ENCODE results near the gene OOSP4A.
"Not testable (repeated sequence)": the region's sequence is repeated elsewhere in the genome, so short reads cannot be mapped to it uniquely, and the experiment has no call there.

Gene OOSP4A

DNA sequence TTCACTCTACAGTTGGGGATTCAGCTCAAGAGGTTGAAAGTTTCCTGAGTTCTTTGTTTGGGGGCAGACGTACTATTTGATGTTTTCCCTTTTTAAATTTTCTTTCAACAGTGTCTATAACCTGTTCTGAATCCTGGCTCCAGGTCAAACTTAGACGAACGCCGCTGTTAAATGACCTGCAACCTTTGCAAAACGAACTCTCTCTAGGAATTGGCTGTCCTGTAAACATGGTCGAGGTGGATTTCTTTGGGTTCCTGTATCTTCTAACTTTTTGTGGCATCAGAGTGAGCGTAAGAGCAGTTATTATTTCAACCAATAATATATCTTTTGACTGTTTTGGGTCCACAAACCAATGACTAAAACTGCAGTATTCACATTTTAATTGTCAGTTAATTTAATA lies 1.6 kb downstream of the OOSP4A start:
- no peaks in the 10 kb centered on the region for H3K4me1 Mint-ChIP-seq
- TF ChIP-seq, protein P1, sequence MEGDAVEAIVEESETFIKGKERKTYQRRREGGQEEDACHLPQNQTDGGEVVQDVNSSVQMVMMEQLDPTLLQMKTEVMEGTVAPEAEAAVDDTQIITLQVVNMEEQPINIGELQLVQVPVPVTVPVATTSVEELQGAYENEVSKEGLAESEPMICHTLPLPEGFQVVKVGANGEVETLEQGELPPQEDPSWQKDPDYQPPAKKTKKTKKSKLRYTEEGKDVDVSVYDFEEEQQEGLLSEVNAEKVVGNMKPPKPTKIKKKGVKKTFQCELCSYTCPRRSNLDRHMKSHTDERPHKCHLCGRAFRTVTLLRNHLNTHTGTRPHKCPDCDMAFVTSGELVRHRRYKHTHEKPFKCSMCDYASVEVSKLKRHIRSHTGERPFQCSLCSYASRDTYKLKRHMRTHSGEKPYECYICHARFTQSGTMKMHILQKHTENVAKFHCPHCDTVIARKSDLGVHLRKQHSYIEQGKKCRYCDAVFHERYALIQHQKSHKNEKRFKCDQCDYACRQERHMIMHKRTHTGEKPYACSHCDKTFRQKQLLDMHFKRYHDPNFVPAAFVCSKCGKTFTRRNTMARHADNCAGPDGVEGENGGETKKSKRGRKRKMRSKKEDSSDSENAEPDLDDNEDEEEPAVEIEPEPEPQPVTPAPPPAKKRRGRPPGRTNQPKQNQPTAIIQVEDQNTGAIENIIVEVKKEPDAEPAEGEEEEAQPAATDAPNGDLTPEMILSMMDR (IDR thresholded peaks at IDR 0.05; ENCODE audit: unreplicated experiment in 3 of 3), result no peak
- H3K27ac Mint-ChIP-seq, result no peak overlapping the region
- no peaks in the 10 kb centered on the region for H3K9me3 Mint-ChIP-seq
- H3K4me3 Mint-ChIP-seq, result no peak overlapping the region
- H3K36me3 Mint-ChIP-seq (ENCODE audit: low read depth), result no peaks in the 10 kb centered on the region
- H3K27me3 Mint-ChIP-seq (ENCODE audit: low read depth), result no peaks in the 10 kb centered on the region

DNA sequence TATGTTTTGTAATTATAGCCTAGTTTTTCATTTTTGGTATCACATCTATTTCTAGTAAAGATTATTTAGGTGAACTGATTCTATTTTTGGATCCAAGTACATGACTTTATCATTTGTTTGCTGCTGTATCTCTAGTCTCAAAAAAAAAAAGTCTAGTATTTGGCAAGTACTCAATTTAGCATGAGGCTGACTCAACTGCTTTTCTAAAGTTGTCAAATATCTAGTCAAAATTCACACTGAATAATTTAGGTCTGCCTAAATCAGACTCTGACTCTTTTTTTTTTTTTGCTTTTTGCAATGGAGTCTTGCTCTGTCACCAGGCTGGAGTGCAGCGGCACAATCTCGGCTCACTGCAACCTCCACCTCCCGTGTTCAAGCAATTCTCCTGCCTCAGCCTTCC lies 2.4 kb downstream of the OOSP4A start:
- no peak overlapping the region for H3K27ac Mint-ChIP-seq
- TF ChIP-seq, protein P1 (IDR thresholded peaks at IDR 0.05; ENCODE audit: unreplicated experiment in 3 of 3), result no peak
- H3K27me3 Mint-ChIP-seq (ENCODE audit: low read depth), result no peaks in the 10 kb centered on the region
- no peaks in the 10 kb centered on the region for H3K9me3 Mint-ChIP-seq
- no peak overlapping the region for H3K4me3 Mint-ChIP-seq
- no peaks in the 10 kb centered on the region for H3K36me3 Mint-ChIP-seq (ENCODE audit: low read depth)
- H3K4me1 Mint-ChIP-seq, result no peaks in the 10 kb centered on the region

DNA sequence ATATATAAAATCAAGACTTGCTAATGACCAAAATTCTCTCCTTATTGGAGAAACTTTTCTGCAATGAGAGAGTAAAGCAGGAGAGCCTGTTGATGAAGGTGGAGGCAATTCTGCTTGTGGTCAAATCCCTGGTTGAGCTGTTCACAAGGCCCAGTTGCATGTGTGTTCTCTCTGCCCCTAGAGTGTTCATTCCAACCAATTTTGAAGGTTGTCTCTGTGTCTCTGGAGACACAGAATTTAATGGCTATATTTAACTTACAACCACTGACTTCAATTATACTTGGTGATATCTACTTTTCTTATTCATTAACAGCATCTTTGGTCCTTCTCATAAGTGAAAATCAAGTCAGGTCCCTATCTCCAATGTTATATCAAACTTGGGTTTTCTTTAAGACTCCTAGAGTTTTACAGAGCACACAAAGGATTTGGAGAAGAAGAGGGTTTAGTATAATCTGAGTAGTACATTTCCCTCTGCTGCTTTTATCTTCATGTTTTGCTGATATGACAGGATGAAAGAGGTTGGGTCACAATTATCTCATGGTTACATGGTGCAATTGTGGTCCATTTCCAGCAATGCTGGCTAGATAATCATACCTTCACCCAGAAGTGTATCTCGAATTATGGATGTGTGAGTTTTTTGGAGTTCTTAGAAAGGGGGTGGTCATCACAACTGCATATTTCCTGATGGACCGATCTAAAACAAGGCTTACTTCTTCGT lies 4.0 kb downstream of the OOSP4A start:
- no peaks in the 10 kb centered on the region for H3K36me3 Mint-ChIP-seq (ENCODE audit: low read depth)
- H3K27ac Mint-ChIP-seq, result no peak overlapping the region
- no peaks in the 10 kb centered on the region for H3K27me3 Mint-ChIP-seq (ENCODE audit: low read depth)
- H3K9me3 Mint-ChIP-seq, result no peaks in the 10 kb centered on the region
- TF ChIP-seq, protein P1 (IDR thresholded peaks at IDR 0.05; ENCODE audit: unreplicated experiment in 3 of 3), result no peak
- no peak overlapping the region for H3K4me3 Mint-ChIP-seq
- no peaks in the 10 kb centered on the region for H3K4me1 Mint-ChIP-seq

DNA sequence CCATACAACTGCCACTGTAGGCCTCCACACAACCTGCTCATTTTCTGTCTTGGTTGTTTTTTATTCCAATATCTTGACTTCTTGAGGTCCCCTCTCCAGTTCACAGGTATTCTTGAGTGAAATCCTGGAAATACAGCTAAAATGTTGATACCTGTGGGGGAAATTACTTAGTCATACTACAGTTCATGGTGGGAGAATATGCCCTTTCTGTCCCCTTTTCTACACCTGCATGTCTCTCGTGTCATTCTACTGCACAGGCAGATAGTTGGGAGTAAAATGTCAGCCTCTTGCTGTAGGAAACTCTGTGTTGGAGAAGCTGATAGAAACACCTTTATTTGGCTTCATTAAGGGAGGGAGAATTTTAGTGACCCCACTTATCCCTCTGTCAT lies 4.6 kb downstream of the OOSP4A start:
- no peaks in the 10 kb centered on the region for H3K36me3 Mint-ChIP-seq (ENCODE audit: low read depth)
- no peak overlapping the region for H3K4me3 Mint-ChIP-seq
- H3K27ac Mint-ChIP-seq, result no peak overlapping the region
- H3K4me1 Mint-ChIP-seq, result no peaks in the 10 kb centered on the region
- TF ChIP-seq, protein P1 (IDR thresholded peaks at IDR 0.05; ENCODE audit: unreplicated experiment in 3 of 3), result no peak
- no peaks in the 10 kb centered on the region for H3K27me3 Mint-ChIP-seq (ENCODE audit: low read depth)
- no peaks in the 10 kb centered on the region for H3K9me3 Mint-ChIP-seq

DNA sequence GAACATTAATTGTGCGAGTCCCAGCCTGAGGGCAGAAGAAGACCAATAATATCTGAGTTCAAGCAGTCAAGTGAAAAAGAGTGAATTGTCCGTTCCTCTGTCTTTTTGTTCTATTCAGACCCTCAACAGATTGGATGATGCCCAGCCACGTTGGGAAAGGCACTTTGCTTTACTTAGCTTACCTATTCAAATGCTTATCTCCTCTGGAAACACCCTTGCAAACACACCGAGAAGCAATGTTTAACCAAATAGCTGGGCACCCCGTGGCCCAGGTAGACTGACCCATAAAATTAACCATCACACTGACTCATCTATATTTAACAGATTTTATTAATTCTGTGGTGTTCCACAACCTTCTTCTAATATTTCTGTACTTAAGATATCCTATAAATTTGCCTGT lies 9.3 kb downstream of the OOSP4A start:
- no peak overlapping the region for H3K27ac Mint-ChIP-seq
- no peaks in the 10 kb centered on the region for H3K36me3 Mint-ChIP-seq (ENCODE audit: low read depth)
- no peak overlapping the region for H3K4me3 Mint-ChIP-seq
- TF ChIP-seq, protein P1 (IDR thresholded peaks at IDR 0.05; ENCODE audit: unreplicated experiment in 3 of 3), result no peak
- H3K9me3 Mint-ChIP-seq, result no peaks in the 10 kb centered on the region
- H3K4me1 Mint-ChIP-seq, result no peaks in the 10 kb centered on the region
- peaks cover under 1% of the 10 kb centered on the region for H3K27me3 Mint-ChIP-seq (ENCODE audit: low read depth)

DNA sequence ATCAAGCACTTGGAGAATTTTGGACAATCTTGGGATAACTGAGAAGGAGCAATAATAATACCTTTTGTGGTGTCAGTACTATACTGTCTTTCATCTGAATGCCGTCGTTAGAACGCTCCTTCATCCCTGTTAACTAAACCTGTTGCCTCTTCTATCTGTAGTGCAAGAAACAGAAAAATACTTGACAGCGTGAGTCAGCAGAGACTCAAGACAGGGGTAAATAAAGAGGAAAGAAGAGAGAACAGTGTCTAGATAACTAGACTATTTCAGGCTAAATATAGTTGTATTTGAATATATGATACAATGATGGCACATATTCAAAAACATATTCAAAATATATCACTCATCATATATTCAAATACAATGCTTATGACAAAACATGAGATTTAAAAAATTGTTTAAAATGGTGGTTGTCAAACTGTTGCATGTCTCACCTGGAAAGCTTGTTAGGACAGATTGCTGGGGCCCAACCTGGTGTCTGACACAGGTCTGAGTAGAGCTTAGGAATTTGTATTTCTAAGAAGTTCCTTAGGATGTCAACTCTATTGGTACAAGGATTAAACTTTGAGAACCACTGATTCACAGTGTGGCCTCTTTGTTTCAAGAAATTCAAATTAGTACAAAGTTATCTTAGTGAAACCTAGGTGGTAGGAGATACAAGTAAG lies 17.4 kb downstream of the OOSP4A start:
- H3K36me3 Mint-ChIP-seq (ENCODE audit: low read depth), result no peaks in the 10 kb centered on the region
- no peak overlapping the region for H3K27ac Mint-ChIP-seq
- TF ChIP-seq, protein P1 (IDR thresholded peaks at IDR 0.05; ENCODE audit: unreplicated experiment in 3 of 3), result no peak
- no peaks in the 10 kb centered on the region for H3K4me1 Mint-ChIP-seq
- no peaks in the 10 kb centered on the region for H3K9me3 Mint-ChIP-seq
- H3K27me3 Mint-ChIP-seq (ENCODE audit: low read depth), result peaks cover 7% of the 10 kb centered on the region
- H3K4me3 Mint-ChIP-seq, result no peak overlapping the region

DNA sequence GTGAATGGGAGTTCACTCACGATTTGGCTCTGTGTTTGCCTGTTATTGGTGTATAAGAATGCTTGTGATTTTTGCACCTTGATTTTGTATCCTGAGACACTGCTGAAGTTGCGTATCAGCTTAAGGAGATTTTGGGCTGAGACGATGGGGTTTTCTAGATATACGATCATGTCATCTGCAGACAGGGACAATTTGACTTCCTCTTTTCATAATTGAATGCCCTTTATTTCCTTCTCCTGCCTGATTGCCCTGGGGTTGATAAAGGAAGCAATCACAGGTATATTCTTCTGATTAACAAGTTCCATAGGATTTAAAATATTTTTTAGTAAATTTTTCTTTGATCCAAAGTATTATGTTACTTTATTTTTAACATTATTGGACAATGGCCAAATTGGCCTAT lies 18.2 kb downstream of the OOSP4A start:
- not testable (repeated sequence) for H3K36me3 Mint-ChIP-seq (ENCODE audit: low read depth); H3K4me3 Mint-ChIP-seq; H3K9me3 Mint-ChIP-seq; H3K4me1 Mint-ChIP-seq; H3K27ac Mint-ChIP-seq; H3K27me3 Mint-ChIP-seq (ENCODE audit: low read depth)

All from nephron (organoid).